ENCODE data around the gene MARF1. TPM values are rescaled to one million over a fixed set of nuclear protein-coding genes. Genes with fewer than 3 reads are reported as not detected.

MARF1 gene
- total and polyA plus RNA-seq, 9 of the 15 experiments (the other 6 are each of a cell fraction or from before 2014, with no cell fraction given): 4.7 to 33.2 (median 11.7) TPM

- Histone ChIP-seq H3K9ac (ENCODE audit: insufficient read depth in 1 of 2, low read depth in 2 of 2, low read length in 2 of 2) (peak overlapping the region in 1 of 2 experiments; percentile 83; a peak in 2 of 4 replicates), H3K27me3 (ENCODE audit: control insufficient read depth in 2 of 2, insufficient read depth in 2 of 2, low read length in 2 of 2) (no peaks in the 10 kb centered on the region), H3K36me3 (ENCODE audit: control insufficient read depth, insufficient read depth, low read length) (peaks cover 32% of the 10 kb centered on the region), H3K27ac (ENCODE audit: extremely low read depth, low read depth, low read length) (peak overlapping the region; percentile 100; the same call in 2 of the 3 replicates), H3K4me2 (ENCODE audit: insufficient read depth, low read length) (peak overlapping the region; percentile 92), H4K20me1 (replicated peaks; ENCODE audit: control insufficient read depth, insufficient read depth, low read length) (no peaks in the 10 kb centered on the region), H3K4me3 (0 out of 2 replicates have a peak overlapping the region, but pooled peaks have one; percentile 83), H3K9me1 (ENCODE audit: control insufficient read depth, insufficient read depth, low read length) (no peaks in the 10 kb centered on the region), H2AFZ (ENCODE audit: low read depth, low read length) (0 out of 2 replicates have a peak overlapping the region, but pooled peaks have one; percentile 98), H3K79me2 (ENCODE audit: control insufficient read depth, insufficient read depth, low read length) (peaks cover 31% of the 10 kb centered on the region), H3K4me1 (replicated peaks in 1 of 2; ENCODE audit: control insufficient read depth in 2 of 2, insufficient read depth in 2 of 2, low read length in 2 of 2) (peaks cover 0 to 20% of the 10 kb centered on the region in 2 experiments; a peak in 3 of 5 replicates), H3K9me3 (replicated peaks; ENCODE audit: control insufficient read depth, insufficient read depth, low read depth, low read length) (no peaks in the 10 kb centered on the region)
- no TSS peak for BruUV-seq (replicated peaks)
- WGBS (ENCODE audit: insufficient coverage, low coverage, missing lambda C conversion rate): 76% methylated on average over 4 of the region's 4 CpGs
- FAIRE-seq: no peak
- ChIA-PET CTCF (ENCODE audit: low intra/inter-chr PET ratio) (no interaction called here), POLR2A (interaction anchor here (1.0 to 2.0 kb wide), 3 partner anchors 10 to 26 kb away, joined by 3 to 6 read pairs (median 4); no protein-coding TSS in a partner anchor)
- no peak for ATAC-seq
- intact Hi-C loops (cut with micrococcal nuclease) (loop anchor here (10.0 kb wide), 2 partner anchors 66 to 216 kb away; no protein-coding TSS in a partner anchor), in situ Hi-C loops (cut with MboI) (no loop called here)
- no peak for TF ChIP-seq ZNF175 (CRISPR knock-in tag; IDR thresholded peaks at IDR 0.05; ENCODE audit: low read depth)
- TF ChIP-seq HBP1 (CRISPR knock-in tag; IDR thresholded peaks at IDR 0.05): no peak
- no peak for TF ChIP-seq CREB1 (IDR thresholded peaks at IDR 0.05)
- no peak for TF ChIP-seq CREB1 (CRISPR knock-in tag; IDR thresholded peaks at IDR 0.05)
- TF ChIP-seq SREBF1 (IDR thresholded peaks at IDR 0.05; ENCODE audit: borderline replicate concordance, low read depth, low read length): no peak
- TF ChIP-seq CBX1 (IDR thresholded peaks at IDR 0.05; ENCODE audit: low read depth): no peak
- TF ChIP-seq NFIX (CRISPR knock-in tag; IDR thresholded peaks at IDR 0.05; ENCODE audit: low read depth): no peak
- no peak for TF ChIP-seq DACH1 (IDR thresholded peaks at IDR 0.05; ENCODE audit: partially characterized antibody)
- no peak for TF ChIP-seq NONO (IDR thresholded peaks at IDR 0.05; ENCODE audit: low read depth in 2 of 2, low read length in 1 of 2)
- TF ChIP-seq TAF1 (IDR thresholded peaks at IDR 0.05; ENCODE audit: control insufficient read depth, extremely low read depth, insufficient read depth, low read length, severe bottlenecking): no peak
- no peak for DNase-seq (ENCODE audit: extremely low read depth in 1 of 4, low spot score in 3 of 4)
Observed at GRCh38 chr16:15640966-15641365, 2.0 kb downstream of the MARF1 start.
